GM12875 (cell line): ENCODE results near the gene CRABP2.

ENCODE experiments used
- H3K4me3 ChIP-seq: one replicate; pipeline ENCODE4 v1.5.1; 2011; ENCODE audit warnings: low read depth, low read length, control low read depth
- TF ChIP-seq, protein P1 (sequence below): IDR thresholded peaks from 2 replicates; pipeline ENCODE4 v1.5.1; 2011; ENCODE audit warnings: low read depth, mild to moderate bottlenecking, control low read depth, inconsistent platforms, low read length, moderate library complexity, borderline replicate concordance; ENCODE audit not compliant: insufficient read depth

Gene CRABP2

DNA sequence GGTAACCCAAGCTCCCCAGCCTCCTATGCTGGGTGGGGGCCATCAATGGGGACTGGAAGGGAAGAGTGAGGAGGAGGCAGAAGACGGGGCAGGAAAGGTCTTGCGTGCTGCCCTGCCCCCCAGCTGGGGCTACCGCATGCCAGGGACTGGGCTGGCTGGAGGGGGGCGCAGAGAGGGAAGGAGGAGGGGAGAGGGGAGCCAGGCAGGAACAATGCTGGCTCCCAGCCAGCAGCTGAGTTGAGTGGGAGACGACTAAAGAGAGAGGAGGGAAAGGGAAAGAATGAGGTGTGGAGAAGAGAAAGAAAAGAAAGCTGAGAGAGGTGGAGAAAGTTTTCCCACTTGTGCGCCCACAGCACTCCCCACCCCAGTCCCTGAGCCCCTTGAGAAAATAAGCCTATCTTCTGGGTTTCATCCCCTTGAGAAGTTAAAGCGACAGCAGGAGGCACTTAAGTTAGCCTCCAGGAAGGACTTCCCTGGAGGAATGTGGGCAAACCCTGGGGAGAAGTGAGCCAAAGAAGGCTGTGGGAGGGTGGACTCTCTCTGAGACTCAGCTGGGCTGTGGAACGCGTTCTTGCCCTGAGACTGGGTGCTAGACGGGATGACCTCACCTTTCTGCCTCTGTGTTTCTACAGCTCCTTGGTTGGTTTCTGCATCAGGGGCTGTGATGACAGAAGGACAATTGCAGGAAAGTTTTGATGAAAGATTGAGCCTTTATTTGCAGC lies 15.3 kb downstream of the CRABP2 start:
- TF ChIP-seq, protein P1, sequence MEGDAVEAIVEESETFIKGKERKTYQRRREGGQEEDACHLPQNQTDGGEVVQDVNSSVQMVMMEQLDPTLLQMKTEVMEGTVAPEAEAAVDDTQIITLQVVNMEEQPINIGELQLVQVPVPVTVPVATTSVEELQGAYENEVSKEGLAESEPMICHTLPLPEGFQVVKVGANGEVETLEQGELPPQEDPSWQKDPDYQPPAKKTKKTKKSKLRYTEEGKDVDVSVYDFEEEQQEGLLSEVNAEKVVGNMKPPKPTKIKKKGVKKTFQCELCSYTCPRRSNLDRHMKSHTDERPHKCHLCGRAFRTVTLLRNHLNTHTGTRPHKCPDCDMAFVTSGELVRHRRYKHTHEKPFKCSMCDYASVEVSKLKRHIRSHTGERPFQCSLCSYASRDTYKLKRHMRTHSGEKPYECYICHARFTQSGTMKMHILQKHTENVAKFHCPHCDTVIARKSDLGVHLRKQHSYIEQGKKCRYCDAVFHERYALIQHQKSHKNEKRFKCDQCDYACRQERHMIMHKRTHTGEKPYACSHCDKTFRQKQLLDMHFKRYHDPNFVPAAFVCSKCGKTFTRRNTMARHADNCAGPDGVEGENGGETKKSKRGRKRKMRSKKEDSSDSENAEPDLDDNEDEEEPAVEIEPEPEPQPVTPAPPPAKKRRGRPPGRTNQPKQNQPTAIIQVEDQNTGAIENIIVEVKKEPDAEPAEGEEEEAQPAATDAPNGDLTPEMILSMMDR: no peak
- H3K4me3 ChIP-seq: no peak overlapping the region

DNA sequence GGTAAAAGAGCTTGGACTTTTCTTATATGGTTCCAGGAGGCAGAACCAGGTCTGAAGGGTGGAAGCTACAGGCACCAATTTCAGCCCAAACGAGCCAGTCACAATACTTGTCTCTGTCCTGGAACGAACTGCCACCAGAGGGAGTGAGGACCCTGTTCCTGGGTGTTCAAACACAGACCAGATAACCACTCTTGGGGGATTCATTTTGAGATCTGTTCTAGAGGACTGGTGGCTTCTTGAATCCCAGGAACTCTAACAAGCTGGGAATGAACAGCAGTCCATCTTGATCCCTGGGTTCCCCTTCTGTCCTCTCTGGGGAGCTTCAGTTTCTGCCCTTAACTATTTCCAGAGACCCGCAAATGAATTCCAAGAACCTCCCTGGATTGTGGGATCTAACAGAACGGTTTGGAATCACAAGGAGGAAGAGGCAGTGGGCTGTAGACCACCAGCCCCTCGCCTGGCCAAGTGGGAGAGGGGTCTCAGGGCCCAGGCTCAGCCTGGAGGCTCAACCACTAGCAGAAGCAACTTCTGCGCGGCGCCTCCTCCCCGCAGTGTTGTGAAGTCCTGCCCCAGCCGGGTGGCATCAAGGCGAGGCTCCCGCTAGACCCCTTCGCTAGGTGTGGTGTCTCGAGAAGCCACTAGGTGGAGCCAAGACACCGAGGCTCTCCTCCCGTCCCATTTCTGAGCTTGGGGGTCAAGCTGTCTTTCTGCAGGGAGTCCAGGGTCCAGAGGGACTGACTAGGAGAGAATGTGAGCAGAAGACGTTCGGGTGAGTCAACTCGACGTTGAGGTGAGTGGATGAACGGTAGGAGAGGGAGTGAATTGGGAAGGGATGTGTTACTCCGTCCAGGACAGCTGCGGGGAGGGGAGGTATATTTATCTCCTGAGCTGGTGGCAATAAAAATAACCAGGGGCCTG lies 16.1 kb downstream of the CRABP2 start:
- TF ChIP-seq, protein P1: peak; percentile 94
- H3K4me3 ChIP-seq: no peak overlapping the region

DNA sequence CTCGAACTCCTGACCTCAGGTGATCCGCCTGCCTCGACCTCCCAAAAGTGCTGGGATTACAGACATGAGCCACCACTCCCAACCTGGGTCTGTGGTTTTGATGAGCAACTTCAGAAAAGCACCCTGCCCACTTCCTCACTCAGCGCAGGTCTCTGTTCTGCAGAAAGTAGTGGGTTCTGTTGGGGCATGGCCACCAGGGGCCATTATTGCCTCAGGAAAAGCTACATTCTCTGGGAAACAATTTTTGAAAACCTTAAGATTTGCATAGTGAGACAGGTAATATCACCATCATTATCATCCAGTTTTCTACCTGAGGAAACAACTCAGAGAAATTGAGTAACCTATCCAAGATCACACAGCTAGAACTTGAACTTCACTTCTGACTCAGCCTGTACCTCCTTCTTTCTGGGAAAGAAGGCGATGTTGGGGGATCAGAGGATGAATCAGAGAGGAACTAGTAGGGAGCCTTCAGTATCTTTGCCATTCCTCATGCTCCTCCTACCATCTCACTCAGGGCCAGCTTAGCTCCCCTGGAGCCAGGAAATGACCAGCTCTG lies 21.1 kb downstream of the CRABP2 start:
- no peak overlapping the region for H3K4me3 ChIP-seq
- TF ChIP-seq, protein P1: no peak

DNA sequence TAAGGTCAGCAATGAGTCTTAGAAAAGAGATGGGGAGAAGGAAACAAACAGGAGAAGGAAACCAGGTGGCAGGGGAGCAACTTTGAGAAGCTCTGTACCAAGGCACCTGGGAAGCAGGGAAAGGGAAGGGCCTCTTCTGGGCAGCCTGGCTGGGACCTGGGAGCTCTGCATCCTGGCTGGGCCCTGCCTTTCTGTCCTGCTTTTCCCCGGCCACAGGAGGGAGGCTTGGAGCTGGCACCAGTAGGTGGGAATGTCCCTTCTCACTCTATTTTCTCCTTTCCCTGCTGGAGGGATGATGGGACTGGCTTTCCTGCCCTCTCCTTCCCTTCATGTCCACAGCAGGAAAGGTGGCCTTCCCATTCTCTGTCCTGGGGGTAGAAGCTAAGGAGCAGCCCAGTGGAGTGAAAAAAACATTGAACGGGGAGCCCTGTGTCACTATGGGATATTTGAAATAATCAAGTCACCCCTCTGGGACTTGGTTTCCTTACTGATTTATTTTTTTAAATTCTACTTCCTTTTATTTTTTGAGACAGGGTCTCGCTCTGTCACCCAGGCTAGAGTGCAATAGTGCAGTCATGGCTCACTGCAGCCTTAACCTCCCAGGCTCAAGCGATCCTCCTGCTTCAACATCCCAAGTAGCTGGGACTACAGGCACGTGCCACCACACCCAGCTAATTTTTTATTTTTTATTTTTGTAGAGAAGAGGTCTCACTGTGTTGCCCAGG lies 23.1 kb downstream of the CRABP2 start:
- no peak overlapping the region for H3K4me3 ChIP-seq
- TF ChIP-seq, protein P1: no peak

DNA sequence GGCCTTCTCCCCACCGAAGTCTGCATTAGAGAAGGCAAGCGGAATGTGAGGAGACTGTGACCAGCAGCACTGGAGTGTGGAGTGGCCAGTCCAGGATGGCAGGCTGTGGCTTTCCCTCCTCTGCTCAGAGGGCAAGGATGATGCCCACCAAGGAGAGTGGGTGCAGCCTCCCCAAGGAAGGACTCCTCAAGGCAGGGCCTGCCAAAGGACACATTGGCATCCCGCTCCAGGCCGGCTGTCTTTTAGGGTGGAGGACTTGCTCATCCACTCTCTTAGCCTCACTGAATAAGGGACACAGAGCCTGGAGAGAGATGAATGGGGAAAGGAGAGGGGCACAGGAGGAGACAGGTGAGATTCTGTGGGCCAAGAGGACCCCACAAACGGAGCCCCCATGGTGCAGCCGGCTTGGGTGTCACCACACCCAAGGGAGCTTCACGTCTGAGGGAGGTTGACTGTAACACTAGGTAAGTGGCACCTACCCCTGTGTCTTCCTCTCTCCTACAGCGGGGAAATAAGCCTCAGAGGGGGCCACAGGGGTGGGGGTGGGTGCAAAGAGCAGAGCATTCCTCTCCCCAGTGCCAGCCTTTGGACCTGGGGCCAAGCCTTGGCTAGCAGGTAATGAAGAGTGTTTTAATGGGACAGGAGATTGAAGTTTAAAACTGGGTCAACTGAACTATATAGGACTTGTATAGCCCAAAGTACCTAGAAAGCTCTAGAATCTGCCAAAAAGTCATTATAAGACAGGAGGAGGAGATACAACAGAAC lies 24.0 kb downstream of the CRABP2 start:
- no peak overlapping the region for H3K4me3 ChIP-seq
- TF ChIP-seq, protein P1: no peak

DNA sequence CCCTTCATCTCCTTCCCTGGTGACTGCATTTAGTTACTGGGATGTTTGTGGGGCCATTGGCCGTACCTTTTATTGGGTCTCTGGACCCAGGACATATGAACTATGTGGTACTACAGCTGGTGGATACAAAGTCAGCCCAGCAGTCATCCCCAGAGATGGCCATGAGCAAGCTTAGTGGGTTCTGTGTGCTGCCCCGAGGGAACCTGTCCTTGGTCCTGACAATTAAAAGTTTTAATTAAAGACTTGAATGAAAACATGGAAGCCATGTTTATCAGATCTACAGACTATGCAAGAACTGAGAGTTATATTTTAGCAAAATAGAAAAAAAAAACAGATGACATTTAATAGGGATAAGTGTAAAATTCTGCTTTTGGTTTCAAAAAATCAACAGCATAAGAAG lies 25.3 kb downstream of the CRABP2 start:
- H3K4me3 ChIP-seq: no peak overlapping the region
- TF ChIP-seq, protein P1: no peak
